H7 (cell line): ENCODE measurements around the gene PEX7. TPM values are rescaled to one million over a fixed set of nuclear protein-coding genes. Genes with fewer than 3 reads are reported as not detected.
"Not testable (repeated sequence)": the region's sequence is repeated elsewhere in the genome, so short reads cannot be mapped to it uniquely, and the experiment has no call there.

ENCODE experiments used
- DNase-seq: peaks from one replicate; pipeline ENCODE4 v3.0.0; 2012
- H3K27me3 ChIP-seq: 2 replicates; pipeline ENCODE4 v1.6.0; 2011; ENCODE audit warnings: mild to moderate bottlenecking, low read length; ENCODE audit not compliant: control insufficient read depth, insufficient read depth
- H3K36me3 ChIP-seq: replicated peaks from 2 replicates; pipeline ENCODE4 v1.5.1; 2011; ENCODE audit warnings: low read length; ENCODE audit not compliant: control insufficient read depth, insufficient read depth
- H3K4me3 ChIP-seq: 2 replicates; pipeline ENCODE4 v1.5.1; 2011; ENCODE audit warnings: low read depth, mild to moderate bottlenecking, control low read depth, low read length, moderate library complexity; ENCODE audit not compliant: insufficient read depth
- total RNA-seq: library from RNA; depleted of rRNA; stranded (reverse); fragments of >200 nt; shearing (Covaris generic); gene quantifications from 2 replicates; pipeline ENCODE4 v1.2.3, GENCODE V29; 2014

The PEX7 gene
- total RNA-seq, 1 experiment from 2014 or later = 11.8 TPM

DNA sequence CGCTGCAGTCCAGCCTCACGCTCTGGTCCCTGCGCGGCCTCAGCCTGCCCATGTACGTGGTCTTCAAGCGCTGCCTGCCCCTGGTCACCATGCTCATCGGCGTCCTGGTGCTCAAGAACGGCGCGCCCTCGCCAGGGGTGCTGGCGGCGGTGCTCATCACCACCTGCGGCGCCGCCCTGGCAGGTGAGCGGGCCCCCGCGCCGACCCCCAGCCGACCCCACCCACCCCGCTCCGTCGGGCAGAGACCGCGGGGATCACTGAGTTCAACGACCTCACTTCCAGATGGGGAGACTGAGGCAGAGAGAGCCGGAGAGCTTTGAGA lies 100.3 kb downstream of the PEX7 start:
- Histone ChIP-seq H3K27me3 (peaks cover 51% of the 10 kb centered on the region), H3K36me3 (no peaks in the 10 kb centered on the region), H3K4me3 (peak overlapping the region; percentile 48)
- DNase-seq = no peak

DNA sequence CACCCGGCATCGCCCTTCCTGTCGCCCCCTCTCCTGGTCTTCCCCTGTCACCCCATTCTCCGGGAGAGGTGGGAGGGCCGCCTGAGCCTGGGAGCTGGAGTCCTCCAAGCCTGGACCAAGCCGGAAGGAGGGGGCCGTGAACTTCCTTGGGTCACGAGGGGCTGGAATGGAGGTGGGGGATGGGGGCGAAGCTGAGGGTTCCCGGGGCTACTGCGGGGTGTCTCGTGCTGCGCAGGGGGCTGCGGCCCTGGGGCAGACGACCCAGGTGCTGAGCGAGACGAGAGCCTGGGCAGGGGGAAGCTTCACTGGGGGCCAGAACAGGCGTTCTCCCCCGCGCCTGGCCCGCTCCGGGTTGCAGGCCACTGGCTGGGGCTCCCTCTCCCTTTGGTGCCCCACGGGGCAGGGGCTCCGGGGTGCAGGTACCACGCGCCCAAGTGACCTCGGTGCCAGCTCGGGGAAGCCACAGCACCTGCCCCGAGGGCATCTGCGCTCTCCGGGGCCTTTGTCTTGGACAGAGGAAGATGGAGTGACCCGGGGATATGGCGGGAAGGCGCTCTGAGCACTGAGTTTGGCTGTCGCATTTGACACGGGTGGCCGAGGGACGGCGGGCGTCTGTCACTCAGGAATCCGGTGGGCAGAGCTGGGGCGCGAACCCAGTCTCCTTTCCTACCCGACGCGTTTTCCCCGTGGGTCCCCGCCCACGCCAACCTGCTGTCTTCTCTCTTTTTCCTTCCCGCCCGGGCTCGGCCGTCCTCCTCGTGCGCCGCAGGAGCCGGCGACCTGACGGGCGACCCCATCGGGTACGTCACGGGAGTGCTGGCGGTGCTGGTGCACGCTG lies 100.9 kb downstream of the PEX7 start:
- peaks cover 51% of the 10 kb centered on the region for H3K27me3 ChIP-seq
- peak overlapping the region; percentile 48 for H3K4me3 ChIP-seq
- H3K36me3 ChIP-seq = no peaks in the 10 kb centered on the region
- DNase-seq = peak; percentile 62

DNA sequence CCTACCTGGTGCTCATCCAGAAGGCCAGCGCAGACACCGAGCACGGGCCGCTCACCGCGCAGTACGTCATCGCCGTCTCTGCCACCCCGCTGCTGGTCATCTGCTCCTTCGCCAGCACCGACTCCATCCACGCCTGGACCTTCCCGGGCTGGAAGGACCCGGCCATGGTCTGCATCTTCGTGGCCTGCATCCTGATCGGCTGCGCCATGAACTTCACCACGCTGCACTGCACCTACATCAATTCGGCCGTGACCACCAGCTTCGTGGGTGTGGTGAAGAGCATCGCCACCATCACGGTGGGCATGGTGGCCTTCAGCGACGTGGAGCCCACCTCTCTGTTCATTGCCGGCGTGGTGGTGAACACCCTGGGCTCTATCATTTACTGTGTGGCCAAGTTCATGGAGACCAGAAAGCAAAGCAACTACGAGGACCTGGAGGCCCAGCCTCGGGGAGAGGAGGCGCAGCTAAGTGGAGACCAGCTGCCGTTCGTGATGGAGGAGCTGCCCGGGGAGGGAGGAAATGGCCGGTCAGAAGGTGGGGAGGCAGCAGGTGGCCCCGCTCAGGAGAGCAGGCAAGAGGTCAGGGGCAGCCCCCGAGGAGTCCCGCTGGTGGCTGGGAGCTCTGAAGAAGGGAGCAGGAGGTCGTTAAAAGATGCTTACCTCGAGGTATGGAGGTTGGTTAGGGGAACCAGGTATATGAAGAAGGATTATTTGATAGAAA lies 101.7 kb downstream of the PEX7 start:
- no peak overlapping the region for H3K4me3 ChIP-seq
- peak; percentile 28 for DNase-seq
- peaks cover 51% of the 10 kb centered on the region for H3K27me3 ChIP-seq
- H3K36me3 ChIP-seq = no peaks in the 10 kb centered on the region

DNA sequence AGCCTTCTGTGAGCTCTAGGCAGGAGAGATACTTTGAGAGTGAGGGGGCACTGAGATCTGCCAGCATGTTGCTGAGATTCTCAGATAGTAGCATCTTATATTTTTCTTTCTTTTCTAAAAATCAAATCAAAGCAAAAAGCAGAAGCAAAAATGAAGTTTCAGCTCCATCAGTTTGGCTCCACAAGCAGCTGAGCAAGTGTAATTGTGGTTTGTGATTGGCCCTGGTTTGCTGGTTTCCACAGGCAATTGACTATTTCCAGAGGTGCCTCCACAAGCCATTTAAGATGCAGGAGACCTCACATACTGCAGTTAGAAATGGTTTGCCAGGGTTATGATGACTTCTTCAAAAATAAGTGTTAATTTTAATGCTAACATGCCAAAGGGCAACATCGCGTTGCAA lies 104.0 kb downstream of the PEX7 start:
- Histone ChIP-seq H3K4me3 (no peak overlapping the region), H3K27me3 (peaks cover 33% of the 10 kb centered on the region), H3K36me3 (no peaks in the 10 kb centered on the region)
- DNase-seq = no peak

DNA sequence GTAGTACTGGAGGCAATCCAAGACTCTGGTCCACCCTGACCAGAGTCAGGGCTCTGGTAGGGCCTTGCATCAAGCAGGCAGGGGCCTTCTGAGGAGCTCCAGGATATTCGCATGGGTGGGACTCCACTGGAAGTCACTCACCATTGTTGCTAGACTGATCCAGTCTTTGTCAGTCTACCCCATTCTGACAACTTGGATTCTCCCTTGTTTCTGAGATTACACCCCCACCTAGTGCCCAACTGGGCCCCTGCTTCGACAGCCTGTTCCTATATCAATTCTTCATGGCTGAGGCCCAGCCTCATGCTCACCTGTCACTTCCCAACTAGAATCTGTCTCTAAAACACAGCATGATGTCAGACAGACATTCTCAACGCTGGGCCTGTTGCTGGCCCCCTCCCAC lies 104.9 kb downstream of the PEX7 start:
- peaks cover 24% of the 10 kb centered on the region for H3K27me3 ChIP-seq
- H3K4me3 ChIP-seq = no peak overlapping the region
- DNase-seq = peak; percentile 78
- H3K36me3 ChIP-seq = no peaks in the 10 kb centered on the region

DNA sequence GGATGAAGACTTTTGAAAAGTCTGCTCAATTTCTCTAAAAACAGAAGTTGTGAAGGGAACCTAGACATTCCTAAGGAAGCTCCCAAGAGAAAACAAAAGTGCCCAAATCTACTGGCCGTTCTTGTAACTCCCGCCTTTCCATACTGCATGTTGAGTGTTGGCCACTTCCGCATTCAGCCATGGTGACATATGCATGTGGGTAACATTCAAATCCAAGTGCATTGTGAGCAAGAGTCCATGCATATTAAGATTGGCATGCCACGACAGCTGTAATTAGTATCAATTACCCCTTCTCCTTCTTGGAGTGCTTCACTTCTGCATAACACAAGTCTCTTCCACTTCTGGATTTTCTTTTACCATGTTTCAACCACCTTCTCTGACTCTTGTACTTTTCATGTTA lies 108.1 kb downstream of the PEX7 start:
- Histone ChIP-seq H3K36me3 (no peaks in the 10 kb centered on the region), H3K4me3 (no peak overlapping the region), H3K27me3 (no peaks in the 10 kb centered on the region)
- no peak for DNase-seq

DNA sequence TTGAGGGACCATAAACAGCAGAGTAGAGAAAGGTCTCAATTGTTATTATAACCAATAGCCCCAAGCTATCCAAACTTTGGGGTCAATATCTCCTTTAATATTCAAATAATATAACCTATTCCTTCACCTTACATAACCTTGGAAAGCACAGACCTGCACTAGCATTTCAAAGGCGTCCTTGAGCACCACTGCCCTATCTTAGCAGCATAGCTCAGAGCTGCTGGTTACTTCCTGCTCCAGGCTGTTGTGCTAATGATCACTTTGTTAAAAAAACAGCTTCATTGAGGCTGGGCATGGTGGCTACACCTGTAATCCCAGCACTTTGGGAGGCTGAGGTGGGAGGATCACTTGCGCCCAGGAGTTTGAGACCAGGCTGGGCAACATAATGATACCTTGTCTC lies 110.2 kb downstream of the PEX7 start:
- Histone ChIP-seq H3K4me3 (no peak overlapping the region), H3K27me3 (no peaks in the 10 kb centered on the region), H3K36me3 (no peaks in the 10 kb centered on the region)
- no peak for DNase-seq

DNA sequence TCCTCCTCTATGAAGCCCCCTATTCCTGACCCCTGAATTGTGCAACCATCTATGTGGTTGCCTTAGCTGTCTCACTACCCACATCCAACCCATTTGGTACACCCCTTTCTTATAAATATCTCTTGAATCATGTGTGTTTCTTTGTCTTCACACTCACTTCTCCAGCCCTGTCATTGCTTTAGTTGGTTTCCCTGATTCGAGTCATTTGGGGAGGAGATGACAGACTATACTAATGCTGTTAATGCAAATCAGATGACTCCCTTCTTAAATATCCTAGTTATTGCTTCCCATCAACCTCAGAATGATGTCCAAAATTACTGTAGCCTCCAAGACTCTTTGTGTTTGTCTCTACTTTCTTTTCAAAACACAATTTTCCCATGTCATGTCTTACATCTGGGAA lies 122.7 kb downstream of the PEX7 start:
- H3K27me3 ChIP-seq = no peaks in the 10 kb centered on the region
- no peak overlapping the region for H3K4me3 ChIP-seq
- H3K36me3 ChIP-seq = no peaks in the 10 kb centered on the region
- DNase-seq = no peak

DNA sequence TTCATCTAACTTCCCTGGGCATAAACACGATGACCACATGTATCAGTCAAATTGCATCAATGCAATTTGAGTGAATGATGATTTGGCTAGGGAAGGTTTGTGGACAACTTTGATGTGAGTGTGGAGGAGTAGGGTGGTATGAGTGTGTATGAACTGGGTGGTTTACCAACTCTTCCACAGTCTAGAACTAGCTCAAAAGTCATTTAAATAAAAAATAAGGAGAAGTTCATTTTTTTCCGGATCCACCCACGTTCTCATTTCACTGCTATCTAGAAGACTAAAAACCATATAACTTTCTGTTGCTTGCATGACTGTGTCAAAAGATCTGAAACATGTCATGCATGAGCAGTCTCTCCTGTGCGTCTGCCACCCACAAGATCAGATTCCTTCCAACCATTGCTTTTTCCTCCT lies 123.3 kb downstream of the PEX7 start:
- H3K36me3 ChIP-seq = no peaks in the 10 kb centered on the region
- no peak for DNase-seq

DNA sequence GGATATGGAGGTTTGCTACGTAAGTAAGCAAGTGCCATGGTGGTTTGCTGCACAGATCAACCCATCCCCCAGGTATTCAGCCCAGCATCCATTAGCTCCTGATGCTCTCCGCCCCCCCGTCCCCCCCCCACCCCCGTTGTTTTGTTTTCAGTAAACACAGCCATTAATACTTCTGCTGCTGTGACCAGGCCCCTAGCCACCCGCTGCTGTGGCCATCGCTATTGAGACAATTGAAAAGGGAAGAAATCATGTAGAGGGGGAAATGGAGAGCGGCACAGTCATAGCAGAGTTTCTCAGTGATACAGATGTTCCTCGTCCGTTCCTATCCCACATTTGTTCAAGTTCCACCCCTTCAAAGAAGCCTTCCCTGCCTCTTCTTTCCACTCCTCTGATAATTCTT lies 124.6 kb downstream of the PEX7 start:
- Histone ChIP-seq H3K36me3 (no peaks in the 10 kb centered on the region), H3K27me3 (no peaks in the 10 kb centered on the region), H3K4me3 (no peak overlapping the region)
- peak; percentile 33 for DNase-seq

More for the DNA sequence above, 123.3 kb downstream of the PEX7 start:
- Histone ChIP-seq H3K27me3 (no peaks in the 10 kb centered on the region), H3K4me3 (no peak overlapping the region)

DNA sequence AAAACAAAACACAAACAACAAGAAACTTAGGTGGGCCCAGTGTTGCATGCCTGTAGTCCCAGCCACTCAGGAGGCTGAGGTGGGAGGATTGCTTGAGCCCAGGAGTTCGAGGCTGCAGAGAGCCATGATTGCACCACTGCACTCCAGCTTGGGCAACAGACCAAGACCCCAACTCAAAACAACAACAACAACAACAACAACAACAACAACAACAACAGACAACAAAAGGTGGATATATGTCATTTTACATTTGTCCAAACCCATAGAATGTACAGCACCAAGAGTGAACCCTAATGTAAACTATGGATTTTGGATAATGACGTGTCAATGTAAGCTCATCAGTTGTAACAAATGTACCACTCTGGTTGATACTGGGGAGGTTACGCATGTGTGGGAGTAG lies 127.6 kb downstream of the PEX7 start:
- not testable (repeated sequence) for DNase-seq, H3K27me3 ChIP-seq, H3K4me3 ChIP-seq, H3K36me3 ChIP-seq

DNA sequence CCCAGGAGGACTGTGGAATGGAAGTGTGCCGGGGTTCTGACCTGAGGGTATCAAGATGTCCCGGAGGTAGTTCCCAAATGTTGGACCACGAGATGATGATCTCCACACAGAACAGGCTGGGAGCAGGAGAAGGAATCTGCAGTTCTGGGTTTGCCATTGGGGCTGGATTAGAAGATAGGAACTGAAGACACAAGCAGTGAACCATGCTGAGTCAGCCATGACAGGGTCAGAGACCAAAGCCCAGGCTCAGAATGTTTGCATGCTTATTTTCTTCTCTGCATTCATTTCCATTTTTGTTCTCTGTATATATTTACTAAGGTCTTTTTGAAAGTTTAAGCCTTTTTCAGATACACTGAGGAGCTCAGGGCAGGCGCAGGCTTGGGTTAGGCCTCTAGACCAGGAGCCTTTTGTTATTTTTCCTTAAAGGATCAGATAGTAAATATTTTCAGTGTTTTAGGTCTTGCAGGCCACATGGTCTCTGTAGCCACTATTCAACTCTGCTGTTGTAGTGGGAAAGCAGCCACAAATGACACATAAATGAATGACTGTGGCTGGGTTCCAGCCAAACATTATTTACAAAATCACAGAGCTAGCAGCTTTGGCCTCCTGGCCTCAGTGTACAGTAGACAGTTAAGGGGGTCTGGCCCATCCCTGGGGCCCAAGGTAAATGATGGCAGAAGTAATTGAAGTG lies 128.2 kb downstream of the PEX7 start:
- no peaks in the 10 kb centered on the region for H3K36me3 ChIP-seq
- H3K4me3 ChIP-seq = no peak overlapping the region
- DNase-seq = no peak
- H3K27me3 ChIP-seq = no peaks in the 10 kb centered on the region

DNA sequence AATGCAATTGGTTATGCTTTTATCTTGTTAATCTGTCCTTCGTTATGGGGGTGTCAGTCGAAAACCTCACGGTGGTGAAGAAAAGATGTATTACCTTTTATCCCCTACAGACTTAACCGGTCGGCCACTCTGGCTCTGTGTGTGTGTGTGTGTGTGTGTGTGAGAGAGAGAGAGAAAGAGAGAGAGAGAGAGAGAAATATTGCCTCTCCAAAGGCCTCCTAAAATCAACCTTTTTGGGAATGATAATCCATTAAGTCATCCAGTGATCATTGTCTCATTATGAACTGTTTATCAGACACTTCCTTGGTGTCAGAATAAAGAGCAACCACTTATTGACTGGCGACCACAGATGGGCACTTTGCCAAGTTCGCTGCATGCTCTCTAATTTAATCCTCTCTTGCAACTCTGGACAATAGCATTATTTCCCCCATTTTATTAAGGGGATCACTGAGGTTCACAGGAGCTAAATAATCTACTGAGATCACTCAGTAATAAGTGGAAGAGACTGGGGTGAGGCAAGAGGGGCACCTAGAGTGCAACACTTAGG lies 130.4 kb downstream of the PEX7 start:
- Histone ChIP-seq H3K36me3 (no peaks in the 10 kb centered on the region), H3K4me3 (no peak overlapping the region)
- DNase-seq = no peak

DNA sequence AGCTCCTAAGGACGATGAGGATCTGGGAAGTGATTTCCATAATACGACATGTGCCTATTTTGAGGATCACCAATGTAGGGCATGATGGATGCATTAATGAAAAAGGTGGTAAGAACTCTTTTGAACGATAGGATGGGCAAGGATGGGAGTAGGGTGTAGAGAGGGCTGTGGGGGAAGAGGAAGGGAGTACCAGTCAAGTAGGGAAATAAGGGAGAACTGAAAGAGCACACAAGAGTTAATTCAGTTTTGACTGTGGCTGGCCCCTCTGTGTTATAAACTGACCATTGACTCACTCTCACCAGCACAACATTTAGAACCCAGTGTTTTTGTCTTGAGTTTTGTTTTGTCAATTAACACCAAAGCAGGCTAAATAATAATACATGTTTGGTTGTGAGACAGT lies 132.7 kb downstream of the PEX7 start:
- Histone ChIP-seq H3K27me3 (peaks cover 1% of the 10 kb centered on the region; the same call in 1 of the 2 replicates), H3K36me3 (no peaks in the 10 kb centered on the region), H3K4me3 (no peak overlapping the region)
- DNase-seq = no peak

More for the DNA sequence above, 130.4 kb downstream of the PEX7 start:
- H3K27me3 ChIP-seq = no peaks in the 10 kb centered on the region
